Measurements from ENCODE around the gene VEGFD.

DNA sequence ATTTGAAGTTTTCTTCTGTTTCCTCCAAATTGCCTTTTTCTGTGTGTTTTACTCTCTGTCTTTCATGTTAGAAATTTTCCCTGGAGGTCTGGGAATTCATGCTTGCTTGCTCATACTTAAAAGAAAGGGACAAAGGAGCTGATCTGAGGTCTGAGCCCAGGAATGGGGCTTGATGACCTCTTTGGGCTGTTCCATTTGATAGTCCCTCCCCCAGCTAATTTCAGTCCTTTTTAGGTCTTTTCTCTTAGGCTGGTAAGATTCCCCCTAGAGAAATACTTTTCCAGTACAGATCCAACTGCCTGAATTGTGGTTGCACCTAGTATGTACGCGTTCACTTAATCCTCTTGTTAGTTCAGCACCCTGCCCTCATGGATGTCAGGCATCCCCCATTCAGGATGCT lies 43.3 kb downstream of the VEGFD start:
- TF ChIP-seq EED (CRISPR knock-in tag; IDR thresholded peaks at IDR 0.05) (no peak), TAF15 (IDR thresholded peaks at IDR 0.05; ENCODE audit: low read depth, low read length, poor library complexity, severe bottlenecking) (no peak), NR1H2 (CRISPR knock-in tag; IDR thresholded peaks at IDR 0.05; ENCODE audit: borderline replicate concordance, low read depth) (no peak), ZBTB3 (CRISPR knock-in tag; IDR thresholded peaks at IDR 0.05; ENCODE audit: borderline replicate concordance, low read depth) (no peak), ZNF549 (CRISPR knock-in tag; IDR thresholded peaks at IDR 0.05) (no peak), POLR2AphosphoS5 (IDR thresholded peaks at IDR 0.05; ENCODE audit: low read depth, low read length) (no peak), SETDB1 (CRISPR knock-in tag; IDR thresholded peaks at IDR 0.05; ENCODE audit: borderline replicate concordance) (no peak), U2AF1 (optimal IDR thresholded peaks at IDR 0.05; ENCODE audit: low read depth, low read length) (no peak), MAFK (conservative IDR thresholded peaks at IDR 0.05 in 1 of 2, IDR thresholded peaks at IDR 0.05 in 1 of 2; ENCODE audit: low read length in 2 of 2) (no peak), ZNF264 (CRISPR knock-in tag; IDR thresholded peaks at IDR 0.05) (no peak), NFYB (CRISPR knock-in tag; IDR thresholded peaks at IDR 0.05) (no peak)
- TF ChIP-seq, protein P1, sequence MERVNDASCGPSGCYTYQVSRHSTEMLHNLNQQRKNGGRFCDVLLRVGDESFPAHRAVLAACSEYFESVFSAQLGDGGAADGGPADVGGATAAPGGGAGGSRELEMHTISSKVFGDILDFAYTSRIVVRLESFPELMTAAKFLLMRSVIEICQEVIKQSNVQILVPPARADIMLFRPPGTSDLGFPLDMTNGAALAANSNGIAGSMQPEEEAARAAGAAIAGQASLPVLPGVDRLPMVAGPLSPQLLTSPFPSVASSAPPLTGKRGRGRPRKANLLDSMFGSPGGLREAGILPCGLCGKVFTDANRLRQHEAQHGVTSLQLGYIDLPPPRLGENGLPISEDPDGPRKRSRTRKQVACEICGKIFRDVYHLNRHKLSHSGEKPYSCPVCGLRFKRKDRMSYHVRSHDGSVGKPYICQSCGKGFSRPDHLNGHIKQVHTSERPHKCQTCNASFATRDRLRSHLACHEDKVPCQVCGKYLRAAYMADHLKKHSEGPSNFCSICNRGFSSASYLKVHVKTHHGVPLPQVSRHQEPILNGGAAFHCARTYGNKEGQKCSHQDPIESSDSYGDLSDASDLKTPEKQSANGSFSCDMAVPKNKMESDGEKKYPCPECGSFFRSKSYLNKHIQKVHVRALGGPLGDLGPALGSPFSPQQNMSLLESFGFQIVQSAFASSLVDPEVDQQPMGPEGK (CRISPR knock-in tag; IDR thresholded peaks at IDR 0.05): no peak
- TF ChIP-seq, protein P2, sequence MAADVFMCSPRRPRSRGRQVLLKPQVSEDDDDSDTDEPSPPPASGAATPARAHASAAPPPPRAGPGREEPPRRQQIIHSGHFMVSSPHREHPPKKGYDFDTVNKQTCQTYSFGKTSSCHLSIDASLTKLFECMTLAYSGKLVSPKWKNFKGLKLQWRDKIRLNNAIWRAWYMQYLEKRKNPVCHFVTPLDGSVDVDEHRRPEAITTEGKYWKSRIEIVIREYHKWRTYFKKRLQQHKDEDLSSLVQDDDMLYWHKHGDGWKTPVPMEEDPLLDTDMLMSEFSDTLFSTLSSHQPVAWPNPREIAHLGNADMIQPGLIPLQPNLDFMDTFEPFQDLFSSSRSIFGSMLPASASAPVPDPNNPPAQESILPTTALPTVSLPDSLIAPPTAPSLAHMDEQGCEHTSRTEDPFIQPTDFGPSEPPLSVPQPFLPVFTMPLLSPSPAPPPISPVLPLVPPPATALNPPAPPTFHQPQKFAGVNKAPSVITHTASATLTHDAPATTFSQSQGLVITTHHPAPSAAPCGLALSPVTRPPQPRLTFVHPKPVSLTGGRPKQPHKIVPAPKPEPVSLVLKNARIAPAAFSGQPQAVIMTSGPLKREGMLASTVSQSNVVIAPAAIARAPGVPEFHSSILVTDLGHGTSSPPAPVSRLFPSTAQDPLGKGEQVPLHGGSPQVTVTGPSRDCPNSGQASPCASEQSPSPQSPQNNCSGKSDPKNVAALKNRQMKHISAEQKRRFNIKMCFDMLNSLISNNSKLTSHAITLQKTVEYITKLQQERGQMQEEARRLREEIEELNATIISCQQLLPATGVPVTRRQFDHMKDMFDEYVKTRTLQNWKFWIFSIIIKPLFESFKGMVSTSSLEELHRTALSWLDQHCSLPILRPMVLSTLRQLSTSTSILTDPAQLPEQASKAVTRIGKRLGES (CRISPR knock-in tag; IDR thresholded peaks at IDR 0.05; ENCODE audit: borderline replicate concordance): no peak
- TF ChIP-seq, protein P3, sequence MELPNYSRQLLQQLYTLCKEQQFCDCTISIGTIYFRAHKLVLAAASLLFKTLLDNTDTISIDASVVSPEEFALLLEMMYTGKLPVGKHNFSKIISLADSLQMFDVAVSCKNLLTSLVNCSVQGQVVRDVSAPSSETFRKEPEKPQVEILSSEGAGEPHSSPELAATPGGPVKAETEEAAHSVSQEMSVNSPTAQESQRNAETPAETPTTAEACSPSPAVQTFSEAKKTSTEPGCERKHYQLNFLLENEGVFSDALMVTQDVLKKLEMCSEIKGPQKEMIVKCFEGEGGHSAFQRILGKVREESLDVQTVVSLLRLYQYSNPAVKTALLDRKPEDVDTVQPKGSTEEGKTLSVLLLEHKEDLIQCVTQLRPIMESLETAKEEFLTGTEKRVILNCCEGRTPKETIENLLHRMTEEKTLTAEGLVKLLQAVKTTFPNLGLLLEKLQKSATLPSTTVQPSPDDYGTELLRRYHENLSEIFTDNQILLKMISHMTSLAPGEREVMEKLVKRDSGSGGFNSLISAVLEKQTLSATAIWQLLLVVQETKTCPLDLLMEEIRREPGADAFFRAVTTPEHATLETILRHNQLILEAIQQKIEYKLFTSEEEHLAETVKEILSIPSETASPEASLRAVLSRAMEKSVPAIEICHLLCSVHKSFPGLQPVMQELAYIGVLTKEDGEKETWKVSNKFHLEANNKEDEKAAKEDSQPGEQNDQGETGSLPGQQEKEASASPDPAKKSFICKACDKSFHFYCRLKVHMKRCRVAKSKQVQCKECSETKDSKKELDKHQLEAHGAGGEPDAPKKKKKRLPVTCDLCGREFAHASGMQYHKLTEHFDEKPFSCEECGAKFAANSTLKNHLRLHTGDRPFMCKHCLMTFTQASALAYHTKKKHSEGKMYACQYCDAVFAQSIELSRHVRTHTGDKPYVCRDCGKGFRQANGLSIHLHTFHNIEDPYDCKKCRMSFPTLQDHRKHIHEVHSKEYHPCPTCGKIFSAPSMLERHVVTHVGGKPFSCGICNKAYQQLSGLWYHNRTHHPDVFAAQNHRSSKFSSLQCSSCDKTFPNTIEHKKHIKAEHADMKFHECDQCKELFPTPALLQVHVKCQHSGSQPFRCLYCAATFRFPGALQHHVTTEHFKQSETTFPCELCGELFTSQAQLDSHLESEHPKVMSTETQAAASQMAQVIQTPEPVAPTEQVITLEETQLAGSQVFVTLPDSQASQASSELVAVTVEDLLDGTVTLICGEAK (IDR thresholded peaks at IDR 0.05): no peak
- TF ChIP-seq, protein P3 (CRISPR knock-in tag; IDR thresholded peaks at IDR 0.05): no peak
